Measurements from ENCODE around the gene MAN2A2.
"Not testable (repeated sequence)": the region's sequence is repeated elsewhere in the genome, so short reads cannot be mapped to it uniquely, and the experiment has no call there.

MAN2A2 gene

DNA sequence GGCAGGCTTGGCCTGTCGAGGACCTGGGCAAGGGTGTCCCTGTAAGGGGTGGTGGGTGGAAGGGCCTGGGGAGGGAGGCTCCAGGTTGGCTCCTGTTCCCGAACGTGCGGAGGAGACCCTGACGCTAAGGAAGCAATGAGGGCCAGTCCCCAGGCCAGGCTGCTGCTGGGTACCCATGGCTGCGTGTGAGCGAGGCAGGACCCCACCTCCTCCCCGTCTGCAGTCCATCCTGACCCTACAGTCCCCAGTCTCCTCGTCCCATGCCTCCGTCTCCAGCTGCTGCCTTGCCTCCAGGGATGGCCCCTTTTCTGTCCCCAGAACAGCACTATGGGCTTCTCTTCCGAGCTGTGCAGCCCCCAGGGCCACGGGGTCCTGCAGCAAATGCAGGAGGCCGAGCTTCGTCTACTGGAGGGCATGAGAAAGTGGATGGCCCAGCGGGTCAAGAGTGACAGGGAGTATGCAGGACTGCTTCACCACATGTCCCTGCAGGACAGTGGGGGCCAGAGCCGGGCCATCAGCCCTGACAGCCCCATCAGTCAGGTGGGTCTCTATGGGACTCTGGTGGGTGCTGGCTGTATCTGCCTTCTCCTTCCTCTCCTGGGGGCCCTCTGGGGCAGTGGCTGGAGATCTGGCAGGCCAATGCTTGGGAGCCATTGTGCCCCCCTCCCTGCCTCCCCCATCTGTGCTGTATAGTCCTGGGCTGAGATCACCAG is 18.2 kb upstream of the MAN2A2 start:
- no peak for DNase-seq

- DNase-seq: peak; percentile 81
Observed at GRCh38 chr15:90885432-90886290, 17.4 kb upstream of the MAN2A2 start.

DNA sequence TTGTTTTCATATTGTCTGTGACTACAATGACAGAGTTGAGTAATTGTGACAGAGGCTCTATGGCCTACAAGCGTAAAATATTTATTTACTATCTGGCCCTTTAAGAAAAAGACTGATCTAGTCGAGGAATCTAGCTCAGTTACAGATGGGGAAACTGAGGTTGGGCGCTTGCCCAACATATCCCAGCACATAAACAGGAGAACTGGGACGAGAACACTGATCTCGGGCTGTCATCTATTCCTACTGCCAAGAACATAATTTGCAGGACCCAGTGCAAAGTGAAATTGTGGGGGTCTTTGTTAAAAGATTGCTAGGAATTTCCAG is 16.8 kb upstream of the MAN2A2 start:
- no peak for DNase-seq

DNA sequence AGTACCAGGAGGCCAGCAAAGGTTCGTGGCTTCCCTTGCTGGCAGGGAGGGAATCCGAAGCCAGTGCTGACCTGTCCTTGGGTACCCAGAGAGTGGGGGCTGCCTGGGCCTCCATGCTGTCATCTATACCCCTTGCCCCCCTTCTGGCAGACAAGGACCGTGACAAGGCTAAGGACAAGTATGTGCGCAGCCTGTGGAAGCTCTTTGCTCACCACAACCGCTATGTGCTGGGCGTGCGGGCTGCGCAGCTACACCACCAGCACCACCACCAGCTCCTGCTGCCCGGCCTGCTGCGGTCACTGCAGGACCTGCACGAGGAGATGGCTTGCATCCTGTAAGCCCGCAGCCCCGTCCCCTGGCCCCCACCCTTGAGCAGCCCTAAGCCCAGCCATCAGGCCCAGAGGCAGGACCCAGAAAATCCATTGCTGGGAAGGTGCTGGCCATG is 16.0 kb upstream of the MAN2A2 start:
- no peak for DNase-seq

- no peak for DNase-seq
Observed at GRCh38 chr15:90889313-90889730, 13.8 kb upstream of the MAN2A2 start.

- no peak for DNase-seq
Observed at GRCh38 chr15:90889736-90890456, 13.2 kb upstream of the MAN2A2 start.

DNA sequence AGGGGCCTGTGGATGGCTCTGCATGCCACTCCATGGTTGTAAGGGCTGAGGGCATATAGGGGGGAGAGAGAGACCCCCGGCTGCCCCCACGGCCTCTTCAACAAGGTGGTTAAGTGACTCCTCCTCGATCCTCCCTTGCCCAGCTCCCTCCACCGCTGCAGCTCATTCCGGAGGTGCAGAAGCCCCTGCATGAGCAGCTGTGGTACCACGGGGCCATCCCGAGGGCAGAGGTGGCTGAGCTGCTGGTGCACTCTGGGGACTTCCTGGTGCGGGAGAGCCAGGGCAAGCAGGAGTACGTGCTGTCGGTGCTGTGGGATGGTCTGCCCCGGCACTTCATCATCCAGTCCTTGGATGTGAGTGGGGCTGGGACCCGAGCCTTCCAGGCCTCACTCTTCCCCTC is 12.3 kb upstream of the MAN2A2 start:
- no peak for DNase-seq

GRCh38 chr15:90891346-90891949 is 11.7 kb upstream of the MAN2A2 start:
- DNase-seq: no peak

GRCh38 chr15:90892023-90892422 is 11.1 kb upstream of the MAN2A2 start:
- DNase-seq: no peak

DNA sequence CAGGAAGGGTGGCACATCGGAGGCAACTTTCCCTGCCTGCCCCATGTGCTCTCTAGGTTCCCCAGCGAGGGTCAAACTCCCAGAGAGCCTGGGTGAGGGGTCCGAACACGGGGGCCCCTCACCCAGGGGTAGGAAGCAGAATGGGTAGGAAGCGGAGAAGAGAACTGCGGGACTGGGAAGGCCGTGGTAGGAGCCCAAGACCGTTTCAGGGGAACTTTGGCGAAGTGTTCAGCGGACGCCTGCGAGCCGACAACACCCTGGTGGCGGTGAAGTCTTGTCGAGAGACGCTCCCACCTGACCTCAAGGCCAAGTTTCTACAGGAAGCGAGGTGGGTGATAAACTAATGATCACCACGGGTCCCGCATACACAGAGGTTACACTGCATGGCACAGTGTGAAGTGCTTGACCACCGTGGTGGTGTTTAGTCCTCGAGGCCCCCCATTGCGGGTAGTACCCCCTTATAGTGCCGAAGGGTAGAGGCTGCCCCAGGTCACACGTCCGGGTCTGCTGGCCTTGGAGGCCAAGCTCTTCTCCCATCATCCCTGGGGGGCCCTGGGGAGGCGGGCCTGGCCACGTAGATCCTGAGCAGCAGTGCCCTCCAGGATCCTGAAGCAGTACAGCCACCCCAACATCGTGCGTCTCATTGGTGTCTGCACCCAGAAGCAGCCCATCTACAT is 10.5 kb upstream of the MAN2A2 start:
- DNase-seq: no peak

GRCh38 chr15:90893175-90894090 is 9.7 kb upstream of the MAN2A2 start:
- DNase-seq: no peak

GRCh38 chr15:90895571-90896117 is 7.5 kb upstream of the MAN2A2 start:
- DNase-seq: no peak

GRCh38 chr15:90897131-90897655 is 5.9 kb upstream of the MAN2A2 start:
- not testable (repeated sequence) for DNase-seq

DNA sequence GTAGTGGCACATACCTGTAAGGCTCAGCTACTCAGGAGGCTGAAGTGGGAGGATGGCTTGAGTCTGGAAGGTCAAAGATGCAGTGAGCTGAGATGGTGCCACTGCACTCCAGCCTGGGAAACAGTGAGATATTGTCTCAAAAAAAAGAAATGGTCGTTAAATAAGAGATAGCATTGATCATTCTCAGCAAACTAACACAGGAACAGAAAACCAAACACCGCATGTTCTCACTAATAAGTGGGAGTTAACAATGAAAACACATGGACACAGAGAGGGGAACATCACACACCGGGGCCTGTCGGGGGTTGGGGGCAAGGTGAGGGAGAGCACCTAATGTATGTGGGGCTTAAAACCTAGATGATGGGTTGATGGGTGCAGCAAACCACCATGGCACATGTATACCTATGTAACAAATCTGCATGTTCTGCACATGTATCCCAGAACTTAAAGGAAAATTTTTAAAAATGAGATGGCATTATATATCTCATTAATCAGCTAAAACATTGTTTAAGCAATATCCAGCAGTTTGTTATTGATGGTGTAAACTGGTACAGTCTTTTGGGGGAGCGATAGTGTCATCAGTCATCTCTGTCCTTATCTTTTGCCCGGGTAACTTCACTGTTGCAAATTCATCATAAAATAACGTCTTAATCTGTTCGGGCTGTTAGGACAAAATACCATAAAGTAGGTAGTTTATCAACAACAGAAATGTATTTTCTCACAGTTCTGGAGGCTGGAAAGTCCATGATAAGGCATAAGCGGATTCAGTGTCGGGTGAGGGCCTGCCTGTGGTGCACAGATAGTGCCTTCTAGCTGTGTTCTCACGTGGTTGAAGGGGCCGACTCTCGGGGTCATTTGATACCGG is 1.7 kb upstream of the MAN2A2 start:
- no peak for DNase-seq

GRCh38 chr15:90902040-90902839 is 862 bp upstream of the MAN2A2 start:
- DNase-seq: peak; percentile 63

DNA sequence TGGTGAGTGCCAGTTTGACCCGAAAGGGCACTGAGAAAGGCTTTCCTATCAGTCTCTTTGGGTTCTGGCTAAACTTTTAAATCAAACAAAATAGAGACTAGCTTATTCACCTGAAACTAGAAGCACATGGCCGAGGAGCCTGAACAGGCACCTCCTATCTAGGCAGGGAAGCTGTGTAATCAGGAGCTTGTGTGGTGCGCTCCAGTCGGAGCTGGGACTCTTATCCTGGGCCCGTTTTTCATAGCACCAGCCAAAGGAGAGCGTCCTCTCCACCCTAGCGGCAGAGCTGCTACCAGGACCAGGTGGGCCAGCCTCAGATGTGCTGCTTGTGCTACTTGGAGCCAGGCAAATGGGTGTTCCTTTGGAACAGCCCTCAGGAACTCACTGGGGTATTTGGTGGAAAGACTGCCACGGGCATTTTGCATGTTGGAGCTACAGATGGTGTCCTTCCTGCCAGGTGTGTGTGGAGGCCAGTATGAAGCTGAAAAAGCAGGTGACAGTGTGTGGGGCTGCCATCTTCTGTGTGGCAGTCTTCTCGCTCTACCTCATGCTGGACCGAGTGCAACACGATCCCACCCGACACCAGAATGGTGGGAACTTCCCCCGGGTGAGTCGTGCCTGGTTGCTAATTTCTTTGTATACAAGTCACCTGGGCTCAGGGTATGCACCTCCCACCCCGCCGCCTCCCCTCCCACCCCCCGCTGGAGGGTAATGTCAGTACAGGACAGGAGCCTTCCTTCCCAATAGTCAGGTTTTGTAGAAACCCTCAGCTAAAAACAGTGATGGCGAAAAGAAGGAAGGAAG is 833 bp downstream of the MAN2A2 start:
- DNase-seq: no peak

- DNase-seq: no peak
Observed at GRCh38 chr15:90904746-90905145, 1.6 kb downstream of the MAN2A2 start.
